Measurements from ENCODE around the gene HBP1. TPM values are rescaled to one million over a fixed set of nuclear protein-coding genes. Genes with fewer than 3 reads are reported as not detected.

HBP1 gene
- total RNA-seq, 1 donor from 2014 or later: 51.7 TPM

DNA sequence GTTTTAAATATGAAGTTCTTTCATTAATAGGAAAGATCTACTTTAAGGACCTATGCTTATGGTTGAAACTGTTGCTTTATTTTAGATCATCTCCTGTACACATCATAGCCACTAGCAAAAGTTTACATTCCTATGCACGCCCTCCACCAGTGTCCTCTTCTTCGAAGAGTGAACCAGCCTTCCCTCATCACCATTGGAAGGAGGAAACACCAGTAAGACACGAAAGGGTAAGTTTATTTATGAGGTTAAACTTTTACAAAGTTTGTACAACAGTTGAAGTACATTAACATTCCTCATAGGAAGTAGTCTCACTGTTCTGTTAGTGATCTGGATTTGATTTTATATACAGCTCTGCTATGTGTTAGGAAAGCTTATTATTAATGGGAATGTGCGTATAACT, 16.9 kb downstream of the HBP1 start:
- TF ChIP-seq, protein P1, sequence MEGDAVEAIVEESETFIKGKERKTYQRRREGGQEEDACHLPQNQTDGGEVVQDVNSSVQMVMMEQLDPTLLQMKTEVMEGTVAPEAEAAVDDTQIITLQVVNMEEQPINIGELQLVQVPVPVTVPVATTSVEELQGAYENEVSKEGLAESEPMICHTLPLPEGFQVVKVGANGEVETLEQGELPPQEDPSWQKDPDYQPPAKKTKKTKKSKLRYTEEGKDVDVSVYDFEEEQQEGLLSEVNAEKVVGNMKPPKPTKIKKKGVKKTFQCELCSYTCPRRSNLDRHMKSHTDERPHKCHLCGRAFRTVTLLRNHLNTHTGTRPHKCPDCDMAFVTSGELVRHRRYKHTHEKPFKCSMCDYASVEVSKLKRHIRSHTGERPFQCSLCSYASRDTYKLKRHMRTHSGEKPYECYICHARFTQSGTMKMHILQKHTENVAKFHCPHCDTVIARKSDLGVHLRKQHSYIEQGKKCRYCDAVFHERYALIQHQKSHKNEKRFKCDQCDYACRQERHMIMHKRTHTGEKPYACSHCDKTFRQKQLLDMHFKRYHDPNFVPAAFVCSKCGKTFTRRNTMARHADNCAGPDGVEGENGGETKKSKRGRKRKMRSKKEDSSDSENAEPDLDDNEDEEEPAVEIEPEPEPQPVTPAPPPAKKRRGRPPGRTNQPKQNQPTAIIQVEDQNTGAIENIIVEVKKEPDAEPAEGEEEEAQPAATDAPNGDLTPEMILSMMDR (IDR thresholded peaks at IDR 0.05; ENCODE audit: insufficient read depth, low read length, poor library complexity, severe bottlenecking): no peak
- Histone ChIP-seq H3K36me3 (ENCODE audit: control insufficient read depth, insufficient read depth, low read length) (no peaks in the 10 kb centered on the region), H3K27me3 (ENCODE audit: control insufficient read depth, insufficient read depth, low read length) (no peaks in the 10 kb centered on the region), H3K4me3 (ENCODE audit: low read depth, low read length) (no peak overlapping the region)
- DNase-seq (ENCODE audit: low read depth): no peak

DNA sequence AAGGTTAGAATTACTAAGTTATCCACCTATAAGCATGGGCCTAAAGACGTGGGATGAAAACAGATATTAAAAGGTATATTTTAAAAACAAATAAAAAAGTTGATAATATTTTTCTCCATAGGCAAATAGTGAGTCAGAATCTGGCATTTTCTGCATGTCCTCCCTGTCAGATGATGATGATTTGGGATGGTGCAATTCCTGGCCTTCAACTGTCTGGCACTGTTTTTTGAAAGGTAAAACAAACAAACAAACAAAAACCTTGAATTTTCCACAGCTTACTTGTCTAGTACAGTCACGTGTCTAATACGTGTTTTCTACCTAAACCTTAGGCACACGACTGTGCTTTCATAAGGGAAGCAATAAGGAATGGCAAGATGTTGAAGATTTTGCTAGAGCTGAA, 17.4 kb downstream of the HBP1 start:
- Histone ChIP-seq H3K27me3 (ENCODE audit: control insufficient read depth, insufficient read depth, low read length) (no peaks in the 10 kb centered on the region), H3K4me3 (ENCODE audit: low read depth, low read length) (no peak overlapping the region), H3K36me3 (ENCODE audit: control insufficient read depth, insufficient read depth, low read length) (no peaks in the 10 kb centered on the region)
- no peak for DNase-seq (ENCODE audit: low read depth)
- TF ChIP-seq, protein P1 (IDR thresholded peaks at IDR 0.05; ENCODE audit: insufficient read depth, low read length, poor library complexity, severe bottlenecking): no peak

- no peak for DNase-seq (ENCODE audit: low read depth)
- H3K4me3 ChIP-seq (ENCODE audit: low read depth, low read length): no peak overlapping the region
- H3K27me3 ChIP-seq (ENCODE audit: control insufficient read depth, insufficient read depth, low read length): no peaks in the 10 kb centered on the region
- TF ChIP-seq, protein P1 (IDR thresholded peaks at IDR 0.05; ENCODE audit: insufficient read depth, low read length, poor library complexity, severe bottlenecking): no peak
- no peaks in the 10 kb centered on the region for H3K36me3 ChIP-seq (ENCODE audit: control insufficient read depth, insufficient read depth, low read length)
Observed at GRCh38 chr7:107187774-107188173, 19.0 kb downstream of the HBP1 start.

- Histone ChIP-seq H3K27me3 (ENCODE audit: control insufficient read depth, insufficient read depth, low read length) (no peaks in the 10 kb centered on the region), H3K4me3 (ENCODE audit: low read depth, low read length) (no peak overlapping the region), H3K36me3 (ENCODE audit: control insufficient read depth, insufficient read depth, low read length) (no peaks in the 10 kb centered on the region)
- DNase-seq (ENCODE audit: low read depth): no peak
- TF ChIP-seq, protein P1 (IDR thresholded peaks at IDR 0.05; ENCODE audit: insufficient read depth, low read length, poor library complexity, severe bottlenecking): no peak
Observed at GRCh38 chr7:107190090-107190489, 21.3 kb downstream of the HBP1 start.

DNA sequence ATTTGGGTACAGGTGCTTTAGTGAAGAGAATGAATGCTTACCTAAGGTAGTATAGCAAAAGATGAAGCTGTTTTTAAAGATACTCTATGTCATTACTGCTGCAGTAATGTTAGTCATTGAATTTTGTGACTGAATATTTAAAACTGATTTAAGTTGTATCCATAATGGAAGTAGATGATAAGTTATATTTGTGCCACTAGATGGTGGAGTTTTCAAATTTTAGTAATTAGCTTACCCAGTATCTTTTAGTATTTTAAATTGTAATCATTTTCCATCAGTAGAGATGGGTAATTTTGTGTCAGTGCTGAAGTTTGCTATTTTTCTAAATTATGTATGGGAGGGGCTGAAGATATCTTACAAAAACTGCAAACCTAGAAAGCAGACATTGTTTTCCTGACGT, 25.2 kb downstream of the HBP1 start:
- DNase-seq (ENCODE audit: low read depth): no peak
- TF ChIP-seq, protein P1 (IDR thresholded peaks at IDR 0.05; ENCODE audit: insufficient read depth, low read length, poor library complexity, severe bottlenecking): no peak
- H3K27me3 ChIP-seq (ENCODE audit: control insufficient read depth, insufficient read depth, low read length): no peaks in the 10 kb centered on the region
- no peak overlapping the region for H3K4me3 ChIP-seq (ENCODE audit: low read depth, low read length)
- H3K36me3 ChIP-seq (ENCODE audit: control insufficient read depth, insufficient read depth, low read length): no peaks in the 10 kb centered on the region

DNA sequence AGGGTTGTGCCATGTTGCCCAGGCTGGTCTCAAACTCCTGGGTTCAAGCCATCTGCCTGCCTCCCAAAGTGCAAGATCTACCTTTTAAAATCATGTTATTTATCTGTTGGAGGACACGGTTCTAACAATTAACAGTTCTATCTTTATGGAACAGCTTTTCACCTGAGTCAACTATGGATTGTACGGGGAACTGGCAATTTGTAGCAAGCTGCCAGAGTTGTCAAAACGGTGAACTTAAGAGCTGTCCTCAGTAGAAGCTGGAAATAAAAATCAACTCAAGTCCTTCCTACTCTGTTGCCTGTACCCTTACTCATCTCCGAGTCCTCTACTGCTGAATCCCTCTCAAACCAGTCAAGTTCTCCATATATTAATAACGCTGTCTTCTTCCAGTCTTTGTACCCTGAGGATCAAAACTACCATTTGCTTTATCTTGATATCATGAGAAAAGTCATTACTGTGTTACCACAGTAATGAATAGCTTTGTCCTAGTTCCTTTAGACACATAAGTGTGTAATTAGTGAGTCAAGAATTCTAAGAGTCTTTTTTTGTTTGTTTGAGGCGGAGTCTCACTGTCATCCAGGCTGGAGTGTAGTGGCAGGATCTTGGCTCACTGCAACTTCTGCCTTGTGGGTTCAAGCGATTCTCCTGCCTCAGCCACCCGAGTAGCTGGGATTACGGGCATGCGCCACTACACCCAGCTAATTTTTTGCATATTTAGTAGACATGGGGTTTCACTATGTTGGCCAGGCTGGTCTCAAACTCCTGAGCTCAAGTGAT, 28.2 kb downstream of the HBP1 start:
- TF ChIP-seq, protein P1 (IDR thresholded peaks at IDR 0.05; ENCODE audit: insufficient read depth, low read length, poor library complexity, severe bottlenecking): no peak
- DNase-seq (ENCODE audit: low read depth): no peak
- Histone ChIP-seq H3K4me3 (ENCODE audit: low read depth, low read length) (no peak overlapping the region), H3K36me3 (ENCODE audit: control insufficient read depth, insufficient read depth, low read length) (no peaks in the 10 kb centered on the region), H3K27me3 (ENCODE audit: control insufficient read depth, insufficient read depth, low read length) (no peaks in the 10 kb centered on the region)

All from kidney epithelial cell (primary cell).